GM18520 (cell line): Measurements from ENCODE around the gene TRIM65.
"Not testable (repeated sequence)": the region's sequence is repeated elsewhere in the genome, so short reads cannot be mapped to it uniquely, and the experiment has no call there.

Source experiments
- ATAC-seq: cut with Tn5 transposase; IDR thresholded peaks from one replicate; pipeline ENCODE4 v1.9.1; 2021; ENCODE audit not compliant: unreplicated experiment

The TRIM65 gene

GRCh38 chr17:75897160-75898019, 639 bp upstream of the TRIM65 start:
- no peak for ATAC-seq

- ATAC-seq, result no peak
Measured at GRCh38 chr17:75895370-75896155, 1.2 kb downstream of the TRIM65 start.

GRCh38 chr17:75894049-75894733, 2.6 kb downstream of the TRIM65 start:
- ATAC-seq, result no peak

- no peak for ATAC-seq
Measured at GRCh38 chr17:75893305-75894048, 3.3 kb downstream of the TRIM65 start.

- ATAC-seq, result no peak
Measured at GRCh38 chr17:75892556-75893224, 4.1 kb downstream of the TRIM65 start.

GRCh38 chr17:75891605-75892555, 4.9 kb downstream of the TRIM65 start:
- no peak for ATAC-seq

- no peak for ATAC-seq
Measured at GRCh38 chr17:75891022-75891604, 5.6 kb downstream of the TRIM65 start.

GRCh38 chr17:75889454-75889853, 7.3 kb downstream of the TRIM65 start:
- no peak for ATAC-seq

- no peak for ATAC-seq
Measured at GRCh38 chr17:75888484-75888883, 8.3 kb downstream of the TRIM65 start.

GRCh38 chr17:75885860-75886259, 10.9 kb downstream of the TRIM65 start:
- ATAC-seq, result not testable (repeated sequence)

GRCh38 chr17:75885431-75885830, 11.3 kb downstream of the TRIM65 start:
- no peak for ATAC-seq

- no peak for ATAC-seq
Measured at GRCh38 chr17:75881678-75882454, 14.9 kb downstream of the TRIM65 start.

GRCh38 chr17:75880266-75880665, 16.5 kb downstream of the TRIM65 start:
- no peak for ATAC-seq

- no peak for ATAC-seq
Measured at GRCh38 chr17:75878174-75878998, 18.4 kb downstream of the TRIM65 start, which contains the start of gene TRIM47. Gene TRIM47, minus strand, starts transcription at chr17:75878581. Its CDS starts 33 bp downstream, at chr17:75878548.

- ATAC-seq, result no peak
Measured at GRCh38 chr17:75877752-75878173, 19.0 kb downstream of the TRIM65 start.

- ATAC-seq, result no peak
Measured at GRCh38 chr17:75876938-75877751, 19.6 kb downstream of the TRIM65 start.
